Ishikawa (cell line): ENCODE measurements around the gene C6orf132.

Experiments used
- CEBPB ChIP-seq: IDR thresholded peaks from 2 replicates; pipeline ENCODE4 v1.6.1; 2012
- EGR1 ChIP-seq: IDR thresholded peaks from 2 replicates; pipeline ENCODE4 v1.6.1; 2012
- EP300 ChIP-seq: IDR thresholded peaks from 2 replicates; pipeline ENCODE4 v1.6.1; 2012; ENCODE audit warnings: borderline replicate concordance
- FOXM1 ChIP-seq: IDR thresholded peaks from 2 replicates; pipeline ENCODE4 v1.6.1; 2012; ENCODE audit warnings: low read depth, borderline replicate concordance
- MAX ChIP-seq: IDR thresholded peaks from 2 replicates; pipeline ENCODE4 v1.6.1; 2012
- RAD21 ChIP-seq: IDR thresholded peaks from 2 replicates; pipeline ENCODE4 v1.6.1; 2012; ENCODE audit warnings: low read depth
- REST ChIP-seq: IDR thresholded peaks from 2 replicates; pipeline ENCODE4 v1.6.1; 2012; ENCODE audit warnings: low read depth, mild to moderate bottlenecking
- TAF1 ChIP-seq: IDR thresholded peaks from 2 replicates; pipeline ENCODE4 v1.6.1; 2012; ENCODE audit warnings: low read depth, mild to moderate bottlenecking
- TCF12 ChIP-seq: IDR thresholded peaks from 2 replicates; pipeline ENCODE4 v1.6.1; 2012; ENCODE audit warnings: low read depth
- USF1 ChIP-seq: IDR thresholded peaks from 2 replicates; pipeline ENCODE4 v1.6.1; 2012
- ZBTB7A ChIP-seq: IDR thresholded peaks from 2 replicates; pipeline ENCODE4 v1.6.1; 2012; ENCODE audit warnings: low read depth

GRCh38 chr6:42136508-42137193 is 5.8 kb downstream of the C6orf132 start:
- no peak for TF ChIP-seq REST
- no peak for TF ChIP-seq CEBPB
- TF ChIP-seq TAF1, result no peak
- no peak for TF ChIP-seq MAX
- TF ChIP-seq USF1, result no peak
- TF ChIP-seq EGR1, result no peak
- no peak for TF ChIP-seq RAD21
- no peak for TF ChIP-seq EP300
- no peak for TF ChIP-seq ZBTB7A
- no peak for TF ChIP-seq TCF12
- no peak for TF ChIP-seq FOXM1
